Spinal cord (tissue), 10 donors: ENCODE measurements around the gene PTPRH. TPM values are rescaled to one million over a fixed set of nuclear protein-coding genes. Genes with fewer than 3 reads are reported as not detected.
A peak's percentile ranks its signal among the peaks of the same experiment; 100 is the strongest.

ENCODE experiments used
- DNase-seq, 6 donors: peaks; one replicate each; pipeline versions ENCODE4 v3.0.0 to v3.0.0-alpha.2; 2013 to 2015; ENCODE audit warnings: low spot score in 6 of 6, low read depth in 4 of 6
- H3K27ac ChIP-seq: one replicate; pipeline ENCODE4 v1.5.1; 2013; ENCODE audit warnings: low read depth, low read length, control low read depth
- H3K27me3 ChIP-seq: one replicate; pipeline ENCODE4 v1.6.1; 2013; ENCODE audit warnings: low read length; ENCODE audit not compliant: control insufficient read depth, insufficient read depth
- H3K36me3 ChIP-seq: one replicate; pipeline ENCODE4 v1.6.1; 2013; ENCODE audit warnings: low read length; ENCODE audit not compliant: control insufficient read depth, insufficient read depth
- H3K4me1 ChIP-seq: one replicate; pipeline ENCODE4 v1.6.1; 2013; ENCODE audit warnings: low read length; ENCODE audit not compliant: control insufficient read depth, insufficient read depth
- H3K4me3 ChIP-seq: one replicate; pipeline ENCODE4 v1.5.1; 2013; ENCODE audit warnings: low read depth, low read length, control low read depth
- H3K9me3 ChIP-seq: one replicate; pipeline ENCODE4 v1.6.1; 2013; ENCODE audit warnings: low read length; ENCODE audit not compliant: control insufficient read depth, insufficient read depth
- WGBS: methylation state at CpG from one replicate; pipeline ENCODE4 v1.1.5; 2013; ENCODE audit warnings: missing lambda C conversion rate; ENCODE audit not compliant: insufficient coverage; 5-methylcytosine and 5-hydroxymethylcytosine counted together
- polyA plus RNA-seq, 2 donors: library from polyadenylated mRNA; unstranded; fragments of 120-200 nt; gene quantifications; one replicate each; pipeline ENCODE4 v1.2.1, GENCODE V29; 2013; ENCODE audit not compliant: insufficient read length in 2 of 2
- total RNA-seq, 2 donors: library from RNA; depleted of rRNA in 1 of 2; stranded (reverse); fragments of 120-200 nt in 1 of 2; fragments of >200 nt in 1 of 2; gene quantifications; one replicate each; pipeline versions ENCODE4 v1.2.3 to v1.2.4, GENCODE V29; 2013 to 2014
- donor health status: healthy.

PTPRH gene
- total and polyA plus RNA-seq, 4 donors: 1.4 to 4.5 (median 2.3) TPM

- no peak overlapping the region for H3K4me3 ChIP-seq
- H3K27ac ChIP-seq: no peak overlapping the region
- no peaks in the 10 kb centered on the region for H3K4me1 ChIP-seq
- no peaks in the 10 kb centered on the region for H3K9me3 ChIP-seq
- no peak for DNase-seq
- H3K27me3 ChIP-seq: peaks cover 5% of the 10 kb centered on the region
- 57% methylated on average over 13 of the region's 15 CpGs for WGBS
- H3K36me3 ChIP-seq: no peaks in the 10 kb centered on the region
These were observed 19.9 kb downstream of the PTPRH start for GRCh38 chr19:55189403-55189835.

GRCh38 chr19:55188625-55189024, 20.7 kb downstream of the PTPRH start:
- no peak for DNase-seq
- Histone ChIP-seq H3K27me3 (peaks cover 5% of the 10 kb centered on the region), H3K4me3 (no peak overlapping the region), H3K27ac (no peak overlapping the region), H3K4me1 (no peaks in the 10 kb centered on the region), H3K9me3 (no peaks in the 10 kb centered on the region), H3K36me3 (no peaks in the 10 kb centered on the region)
- WGBS: 77% methylated on average over 8 of the region's 8 CpGs

- Histone ChIP-seq H3K4me3 (no peak overlapping the region), H3K36me3 (no peaks in the 10 kb centered on the region), H3K27ac (no peak overlapping the region), H3K4me1 (no peaks in the 10 kb centered on the region), H3K9me3 (no peaks in the 10 kb centered on the region), H3K27me3 (peaks cover 5% of the 10 kb centered on the region)
- DNase-seq: no peak
- WGBS: 77% methylated on average over 12 of the region's 12 CpGs
These were observed 23.2 kb downstream of the PTPRH start for GRCh38 chr19:55186080-55186479.

- WGBS: 67% methylated on average over 17 of the region's 20 CpGs
- no peaks in the 10 kb centered on the region for H3K9me3 ChIP-seq
- peaks cover 14% of the 10 kb centered on the region for H3K36me3 ChIP-seq
- no peak overlapping the region for H3K4me3 ChIP-seq
- H3K27ac ChIP-seq: no peak overlapping the region
- peaks cover 21% of the 10 kb centered on the region for H3K27me3 ChIP-seq
- H3K4me1 ChIP-seq: peaks cover 28% of the 10 kb centered on the region
- no peak for DNase-seq
These were observed 27.6 kb downstream of the PTPRH start for GRCh38 chr19:55181740-55182139.

GRCh38 chr19:55179606-55180484, 29.5 kb downstream of the PTPRH start, which contains the start of gene SYT5:
Gene SYT5, minus strand, starts transcription at chr19:55180289. Its CDS starts 1,248 bp downstream, at chr19:55179041.
- H3K4me3 ChIP-seq: peak within 1 kb of the TSS; percentile 43
- peaks cover 18% of the 10 kb centered on the region for H3K36me3 ChIP-seq
- WGBS: 0% methylated on average over 56 of the region's 68 CpGs
- H3K9me3 ChIP-seq: no peaks in the 10 kb centered on the region
- peaks cover 29% of the 10 kb centered on the region for H3K27me3 ChIP-seq
- no peak within 1 kb of the TSS for H3K27ac ChIP-seq
- peaks cover 36% of the 10 kb centered on the region for H3K4me1 ChIP-seq
- DNase-seq: peak in 2 of 6 donors; percentile 70 to 91

- WGBS: 1% methylated on average over 59 of the region's 61 CpGs
- DNase-seq: peak; percentile 82 to 98 (median 87)
- no peaks in the 10 kb centered on the region for H3K9me3 ChIP-seq
- H3K4me1 ChIP-seq: peaks cover 40% of the 10 kb centered on the region
- H3K27ac ChIP-seq: no peak overlapping the region
- H3K36me3 ChIP-seq: peaks cover 18% of the 10 kb centered on the region
- H3K4me3 ChIP-seq: peak overlapping the region; percentile 43
- peaks cover 37% of the 10 kb centered on the region for H3K27me3 ChIP-seq
These were observed 30.3 kb downstream of the PTPRH start for GRCh38 chr19:55178781-55179599.

GRCh38 chr19:55176076-55176475, 33.2 kb downstream of the PTPRH start:
- no peak overlapping the region for H3K4me3 ChIP-seq
- no peaks in the 10 kb centered on the region for H3K9me3 ChIP-seq
- no peak overlapping the region for H3K27ac ChIP-seq
- H3K27me3 ChIP-seq: peaks cover 50% of the 10 kb centered on the region
- peaks cover 26% of the 10 kb centered on the region for H3K36me3 ChIP-seq
- 58% methylated on average over 2 of the region's 2 CpGs for WGBS
- peaks cover 53% of the 10 kb centered on the region for H3K4me1 ChIP-seq
- DNase-seq: no peak

GRCh38 chr19:55175117-55175867, 34.0 kb downstream of the PTPRH start:
- no peak for DNase-seq
- 47% methylated on average over 41 of the region's 43 CpGs for WGBS
- Histone ChIP-seq H3K4me1 (peaks cover 51% of the 10 kb centered on the region), H3K27me3 (peaks cover 47% of the 10 kb centered on the region), H3K27ac (no peak overlapping the region), H3K36me3 (peaks cover 26% of the 10 kb centered on the region), H3K4me3 (no peak overlapping the region), H3K9me3 (no peaks in the 10 kb centered on the region)

- Histone ChIP-seq H3K9me3 (no peaks in the 10 kb centered on the region), H3K27me3 (peaks cover 41% of the 10 kb centered on the region), H3K4me3 (no peak overlapping the region), H3K36me3 (peaks cover 26% of the 10 kb centered on the region), H3K4me1 (peaks cover 44% of the 10 kb centered on the region), H3K27ac (no peak overlapping the region)
- DNase-seq: no peak
- WGBS: 66% methylated on average over 9 of the region's 21 CpGs
These were observed 34.7 kb downstream of the PTPRH start for GRCh38 chr19:55174425-55175116.
